Measurements from ENCODE around the gene TPBGL.

GRCh38 chr11:75241906-75242644, 1.5 kb downstream of the TPBGL start:
- TF ChIP-seq POLR2A (IDR thresholded peaks at IDR 0.05) (no peak), POLR2AphosphoS5 (IDR thresholded peaks at IDR 0.05) (no peak), CTCF (IDR thresholded peaks at IDR 0.05) (no peak)
